Renal cortex interstitium (tissue), 11 donors: ENCODE measurements around the gene STX8. TPM values are rescaled to one million over a fixed set of nuclear protein-coding genes. Genes with fewer than 3 reads are reported as not detected.

Experiments
- DNase-seq, 11 donors: peaks; one replicate each; pipeline ENCODE4 v3.0.0-alpha.2; 2013; ENCODE audit warnings: low read depth in 9 of 11, low spot score in 4 of 11; ENCODE audit errors: extremely low read depth in 1 of 11
- polyA plus RNA-seq, 3 donors: library from polyadenylated mRNA; unstranded; fragments of 120-200 nt; gene quantifications; one replicate each; pipeline ENCODE4 v1.2.1, GENCODE V29; 2013; ENCODE audit not compliant: insufficient read length in 3 of 3

Gene STX8
- polyA plus RNA-seq, 3 donors = 60.0 to 68.1 (median 65.0) TPM

- no peak for DNase-seq
These were observed 147.9 kb downstream of the STX8 start for GRCh38 chr17:9427465-9428315.

GRCh38 chr17:9424071-9424640 lies 151.5 kb downstream of the STX8 start:
- no peak for DNase-seq

GRCh38 chr17:9421525-9421924 lies 154.1 kb downstream of the STX8 start:
- no peak for DNase-seq

- DNase-seq = no peak
These were observed 155.6 kb downstream of the STX8 start for GRCh38 chr17:9419932-9420453.

GRCh38 chr17:9414471-9414870 lies 161.1 kb downstream of the STX8 start:
- DNase-seq = no peak

- no peak for DNase-seq
These were observed 164.9 kb downstream of the STX8 start for GRCh38 chr17:9410737-9411136.

- no peak for DNase-seq
These were observed 165.3 kb downstream of the STX8 start for GRCh38 chr17:9410301-9410700.

GRCh38 chr17:9409878-9410277 lies 165.7 kb downstream of the STX8 start:
- DNase-seq = no peak

GRCh38 chr17:9408868-9409829 lies 166.5 kb downstream of the STX8 start:
- DNase-seq = no peak

- DNase-seq = no peak
These were observed 167.2 kb downstream of the STX8 start for GRCh38 chr17:9408381-9408780.

GRCh38 chr17:9406046-9406606 lies 169.5 kb downstream of the STX8 start:
- DNase-seq = no peak

GRCh38 chr17:9403257-9403656 lies 172.4 kb downstream of the STX8 start:
- no peak for DNase-seq

GRCh38 chr17:9402590-9403199 lies 172.9 kb downstream of the STX8 start:
- DNase-seq = no peak

- no peak for DNase-seq
These were observed 174.2 kb downstream of the STX8 start for GRCh38 chr17:9401434-9401833.

- DNase-seq = no peak
These were observed 186.5 kb downstream of the STX8 start for GRCh38 chr17:9389111-9389527.

- no peak for DNase-seq
These were observed 189.2 kb downstream of the STX8 start for GRCh38 chr17:9386401-9386800.

- DNase-seq = no peak
These were observed 191.8 kb downstream of the STX8 start for GRCh38 chr17:9383826-9384225.

- no peak for DNase-seq
These were observed 193.0 kb downstream of the STX8 start for GRCh38 chr17:9382626-9383025.

GRCh38 chr17:9381068-9381467 lies 194.6 kb downstream of the STX8 start:
- no peak for DNase-seq
